NCI-H187 treated with DMSO at 0.1 percent for 48 hours (cell line): Measurements from ENCODE around the gene OR5K1.

Experiments
- DNase-seq: peaks from one replicate; lab custom pipeline; 2025; lab: John Stamatoyannopoulos, UW

Gene OR5K1

DNA sequence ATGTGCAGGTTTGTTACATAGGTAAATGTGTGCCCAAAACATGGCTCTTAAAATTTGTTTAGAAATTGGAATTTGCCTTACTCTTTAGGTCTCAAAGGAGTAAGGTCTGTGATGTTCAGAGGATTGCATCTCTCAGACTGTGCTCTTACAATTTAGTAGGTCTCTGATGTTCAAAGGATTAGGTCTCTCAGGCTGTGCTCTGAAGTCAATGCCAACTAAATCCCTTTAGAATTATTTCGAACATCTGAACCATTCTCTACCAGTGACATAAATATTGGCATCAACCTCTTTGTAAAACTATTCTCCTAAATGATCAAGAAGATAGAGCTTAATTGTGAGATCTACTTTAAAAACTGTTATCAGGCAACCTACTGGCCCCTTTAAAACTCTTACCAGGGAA, at the start of gene OR5K1:
Gene OR5K1 (plus strand): TSS at position 301 of the 400 bp plus-strand sequence. CDS start 6,376 bp downstream, outside the sequence.
- DNase-seq = no peak

DNA sequence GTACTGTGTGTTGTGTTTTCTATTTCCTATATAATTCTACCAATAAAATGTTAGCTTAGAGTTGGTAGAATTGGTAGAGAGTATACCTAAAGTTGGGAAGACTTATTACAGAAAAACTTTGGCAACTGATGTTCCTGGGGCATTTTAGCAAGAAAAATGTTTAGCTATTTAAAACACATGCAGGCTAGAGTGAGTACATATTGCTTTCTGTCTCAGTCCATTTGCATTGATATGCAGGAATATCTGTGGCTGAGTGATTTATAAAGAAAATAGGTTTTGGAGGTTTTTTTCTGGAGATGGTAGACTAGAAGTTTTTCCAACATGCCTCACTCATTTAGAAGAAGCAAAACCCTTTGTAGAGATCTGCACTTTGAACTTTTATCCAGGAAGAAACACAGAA, 30.4 kb upstream of the OR5K1 start:
- no peak for DNase-seq

DNA sequence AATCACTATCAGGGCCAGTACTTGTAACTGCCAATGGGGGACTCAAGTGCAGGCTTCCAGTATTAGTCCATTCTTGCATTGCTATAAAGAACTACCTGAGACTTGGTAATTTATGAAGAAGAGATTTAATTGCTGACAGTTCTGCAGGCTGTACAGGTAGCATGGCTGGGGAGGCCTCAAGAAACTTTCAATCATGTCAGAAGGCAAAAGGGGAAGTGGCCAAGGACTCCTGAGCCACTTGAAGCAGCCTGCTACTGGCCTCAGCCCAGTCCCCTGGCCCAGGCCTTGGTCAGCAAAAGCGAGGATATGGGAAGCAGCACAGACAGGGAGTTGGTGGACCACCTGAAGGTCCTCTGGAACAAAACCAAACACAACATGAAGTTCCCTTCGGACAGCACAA, 29.2 kb upstream of the OR5K1 start:
- DNase-seq = no peak

DNA sequence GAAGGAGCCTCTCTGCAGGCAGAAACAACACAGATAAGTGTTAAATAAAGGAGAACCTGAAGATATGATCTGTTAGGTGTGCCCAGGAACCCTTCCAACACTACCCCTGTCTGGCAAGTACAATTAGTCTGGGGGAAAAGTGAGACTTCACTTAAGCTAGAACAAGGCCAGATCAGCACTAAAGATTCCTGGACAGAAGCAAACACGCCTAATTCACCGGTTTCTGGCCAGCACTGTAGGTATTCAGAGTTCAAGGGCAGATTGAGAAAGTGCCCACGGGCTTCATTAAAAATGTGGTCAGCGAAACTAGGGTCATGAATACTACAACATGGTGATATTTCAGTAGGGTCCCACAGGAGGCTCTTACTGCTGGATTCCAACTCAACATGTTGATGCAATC, 28.6 kb upstream of the OR5K1 start:
- DNase-seq = no peak

DNA sequence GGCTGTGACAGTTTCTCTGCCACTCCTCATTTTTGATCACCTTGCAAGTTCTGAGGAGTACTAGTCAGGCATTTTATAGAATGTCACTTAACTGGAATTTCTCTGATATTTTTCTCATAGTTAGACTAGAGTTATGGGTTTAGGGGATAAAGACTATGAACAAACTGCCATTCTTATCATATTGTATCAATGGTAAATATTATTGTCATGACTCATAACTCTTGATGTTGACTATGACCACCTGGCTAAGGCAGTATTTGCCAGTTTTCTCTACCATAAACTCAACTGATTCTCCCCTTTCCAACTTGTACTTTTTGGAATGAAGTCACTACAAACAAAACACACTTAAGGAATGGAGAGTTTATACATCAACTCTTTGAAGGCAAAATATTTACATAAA, 22.7 kb upstream of the OR5K1 start:
- no peak for DNase-seq

DNA sequence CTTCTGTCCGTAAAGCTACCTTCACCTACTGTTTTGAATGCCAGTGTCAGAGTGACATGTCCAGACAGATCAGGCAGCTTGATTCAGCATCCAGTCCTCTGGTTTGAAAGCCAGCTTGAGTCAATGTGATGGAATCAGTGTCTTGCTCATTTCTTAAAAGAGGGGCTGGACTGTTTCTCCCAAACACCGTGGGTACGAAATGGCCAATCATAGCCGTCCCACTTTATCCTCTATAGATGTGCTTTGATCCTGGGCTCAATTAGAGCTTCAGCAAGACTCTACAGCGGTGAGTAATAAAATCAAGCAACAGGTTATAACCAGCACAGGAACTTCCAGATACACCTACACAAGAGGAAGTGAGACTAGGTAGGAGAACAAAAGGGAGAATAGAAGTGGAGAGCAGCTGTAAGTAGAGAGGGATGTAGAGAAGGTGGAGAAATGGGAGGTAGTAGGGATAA, 17.0 kb upstream of the OR5K1 start:
- no peak for DNase-seq

DNA sequence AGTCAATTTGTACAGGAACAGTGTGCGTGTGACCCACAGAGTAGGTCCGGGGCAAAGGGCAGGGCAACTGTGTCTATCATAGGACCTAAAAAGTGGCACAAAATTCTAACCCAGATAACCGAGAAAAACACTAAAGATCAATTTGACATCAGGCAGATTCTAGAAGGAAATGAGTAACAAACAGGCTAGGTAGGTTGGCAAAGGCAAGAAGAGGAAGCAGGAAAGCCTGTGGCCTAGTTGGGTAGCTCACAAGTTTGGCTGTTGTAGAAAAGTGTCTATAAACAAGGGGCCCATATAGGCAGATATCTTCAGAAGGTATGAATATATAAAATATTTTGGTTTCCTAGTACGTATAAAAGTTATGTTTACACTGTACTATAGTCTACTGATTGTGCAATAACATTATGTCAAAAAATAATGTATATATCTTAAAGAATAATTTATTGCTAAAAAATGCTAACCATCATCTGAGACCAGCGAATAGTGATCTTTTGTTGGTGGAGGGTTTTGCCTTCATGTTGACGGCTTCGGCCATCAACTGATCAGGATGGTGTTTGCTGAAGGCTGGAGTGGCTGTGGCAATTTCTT, 13.3 kb upstream of the OR5K1 start:
- DNase-seq = no peak

DNA sequence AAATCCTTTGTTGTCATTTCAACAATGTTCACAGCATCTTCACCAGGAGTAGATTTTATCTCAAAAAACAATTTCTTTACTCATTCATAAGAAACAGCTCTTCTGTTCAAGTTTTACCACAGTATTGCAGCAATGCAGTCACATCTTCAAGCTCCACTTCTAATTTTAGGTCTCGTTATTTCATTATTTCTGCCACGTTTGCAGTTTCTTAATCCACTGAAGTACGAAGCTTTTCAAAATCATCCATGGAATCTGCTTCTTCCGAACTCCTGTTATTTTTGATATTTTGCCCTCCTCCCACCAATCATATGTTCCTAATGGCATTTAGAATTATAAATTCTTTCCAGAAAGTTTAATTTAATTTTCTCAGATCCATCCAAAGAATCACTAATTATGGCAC, 12.6 kb upstream of the OR5K1 start:
- DNase-seq = no peak

DNA sequence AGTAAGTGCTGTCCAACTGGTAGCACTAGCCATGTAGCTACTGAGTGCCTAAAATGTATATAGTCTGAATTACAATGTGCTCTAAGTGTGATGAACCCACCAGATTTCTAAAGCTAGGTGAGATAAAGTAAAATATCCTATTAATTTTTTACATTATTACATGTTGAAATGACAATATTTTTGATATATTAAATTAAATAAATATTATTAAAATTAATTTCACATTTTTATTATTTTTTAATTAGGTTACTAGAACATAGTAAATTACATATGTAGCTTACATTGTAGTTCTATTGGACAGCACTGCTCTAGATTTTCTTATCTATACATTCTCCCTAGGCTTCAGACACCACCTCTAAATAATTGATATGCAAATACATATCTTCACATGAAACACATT, 9.2 kb upstream of the OR5K1 start:
- DNase-seq = no peak

DNA sequence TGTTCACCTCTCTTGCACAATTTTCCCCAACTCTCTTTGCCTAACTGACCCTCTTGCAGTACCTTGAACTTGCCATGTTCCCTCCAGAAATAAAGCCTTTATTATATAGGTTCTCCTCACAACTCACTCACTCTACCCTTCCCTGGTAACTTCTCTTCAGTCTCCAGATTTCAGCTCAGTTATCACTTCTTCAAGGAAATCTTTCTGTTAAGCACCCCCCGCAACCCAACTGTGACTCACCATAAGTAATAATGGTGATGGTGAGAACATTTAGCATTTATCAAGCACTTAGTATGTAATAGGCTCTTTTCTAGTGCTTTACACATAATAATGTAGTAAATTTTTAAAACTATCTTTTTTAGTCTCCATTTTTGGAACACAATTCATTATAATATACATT, 8.1 kb upstream of the OR5K1 start:
- DNase-seq = no peak

DNA sequence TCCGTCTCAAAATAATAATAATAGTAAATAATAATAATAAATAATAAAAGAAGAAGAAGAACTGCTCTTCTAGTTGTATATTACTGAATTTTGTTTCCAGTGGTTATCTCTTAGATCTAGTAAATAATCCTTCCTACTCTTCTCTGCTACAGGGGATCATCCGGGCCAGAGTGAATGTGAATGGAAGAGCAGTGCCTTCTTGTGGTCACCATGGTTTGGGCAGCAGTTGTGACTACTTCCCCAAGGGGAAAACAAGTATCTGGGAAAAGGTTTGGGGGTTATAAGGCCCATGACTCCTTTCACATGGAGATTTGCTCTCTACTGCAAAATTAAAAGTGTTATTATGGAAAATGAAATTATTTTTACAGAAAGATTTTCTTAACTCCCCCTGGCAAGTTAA, 5.5 kb upstream of the OR5K1 start:
- DNase-seq = no peak

DNA sequence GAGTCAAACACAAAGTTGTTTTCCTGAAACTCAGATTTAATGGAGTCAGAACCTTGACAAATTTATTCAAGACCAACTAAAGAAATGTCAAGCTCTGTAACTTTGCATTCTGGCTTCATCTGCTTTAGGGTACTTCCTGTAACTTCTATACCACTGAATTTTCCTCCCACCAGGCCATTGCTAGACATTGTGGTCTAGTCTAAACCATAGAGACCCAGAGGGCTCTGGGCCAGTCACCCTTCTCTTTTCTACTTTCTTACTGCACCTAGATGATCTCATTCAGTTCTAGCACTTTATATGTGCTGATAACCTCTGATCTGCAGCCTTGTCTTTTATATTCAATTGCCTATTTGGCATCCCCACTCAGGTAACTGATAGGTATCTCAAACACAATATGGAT, 2.8 kb upstream of the OR5K1 start:
- DNase-seq = no peak

DNA sequence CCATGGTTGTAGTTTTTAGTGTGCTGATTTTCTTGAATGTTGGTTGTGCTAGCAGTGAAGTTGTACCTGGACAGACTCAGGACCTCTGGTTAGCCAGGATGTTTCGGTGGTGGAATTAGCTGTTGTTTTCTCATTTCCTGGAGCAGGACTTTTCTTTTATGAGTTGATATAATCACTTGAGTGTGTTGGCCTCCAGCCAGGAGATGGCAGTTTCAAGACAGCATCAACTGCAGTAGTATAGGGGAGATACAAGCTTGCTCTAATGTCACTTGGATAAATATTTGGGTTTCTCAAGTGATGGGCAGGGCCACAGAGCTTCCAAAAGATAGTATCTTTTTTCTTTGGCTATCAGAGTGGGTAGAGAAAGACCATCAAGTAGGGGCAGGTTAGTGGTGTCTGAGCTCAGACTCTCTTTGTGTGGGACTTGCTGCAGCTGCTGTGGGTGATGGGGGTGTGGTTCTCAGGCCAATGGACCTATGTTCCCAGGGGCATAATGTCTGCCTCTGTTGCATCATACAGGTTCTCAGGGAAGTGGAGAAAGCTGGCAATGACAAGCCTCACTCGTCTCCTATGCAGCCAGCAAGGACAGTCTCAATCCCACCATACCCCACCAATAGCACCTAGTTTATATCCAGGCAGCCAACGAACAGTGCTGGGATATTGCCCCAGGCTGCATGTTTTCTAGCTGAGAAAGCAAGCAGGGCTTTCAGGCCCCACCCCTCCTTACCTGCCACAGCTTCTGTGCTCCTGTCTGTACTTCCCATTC, 19.9 kb downstream of the OR5K1 start:
- no peak for DNase-seq

DNA sequence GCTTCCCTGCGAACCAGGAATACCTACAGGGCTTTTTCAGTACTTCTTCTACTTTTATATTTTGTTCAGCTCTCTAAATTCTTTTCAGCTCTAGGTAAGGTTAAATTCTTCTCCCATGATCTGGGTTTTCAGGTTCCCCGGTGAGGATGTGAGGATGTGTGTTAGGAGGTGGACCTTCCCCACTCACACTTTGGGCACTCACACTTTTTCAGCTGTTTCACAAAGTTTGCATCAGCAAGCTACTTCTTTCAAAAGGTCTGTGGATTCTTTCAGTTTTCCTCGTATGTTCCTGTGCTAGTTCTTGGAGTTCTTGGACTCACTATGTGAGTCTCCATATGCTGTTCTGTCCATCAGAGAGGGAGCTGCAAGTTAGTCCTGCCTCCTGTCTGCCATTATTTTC, 20.6 kb downstream of the OR5K1 start:
- DNase-seq = no peak

DNA sequence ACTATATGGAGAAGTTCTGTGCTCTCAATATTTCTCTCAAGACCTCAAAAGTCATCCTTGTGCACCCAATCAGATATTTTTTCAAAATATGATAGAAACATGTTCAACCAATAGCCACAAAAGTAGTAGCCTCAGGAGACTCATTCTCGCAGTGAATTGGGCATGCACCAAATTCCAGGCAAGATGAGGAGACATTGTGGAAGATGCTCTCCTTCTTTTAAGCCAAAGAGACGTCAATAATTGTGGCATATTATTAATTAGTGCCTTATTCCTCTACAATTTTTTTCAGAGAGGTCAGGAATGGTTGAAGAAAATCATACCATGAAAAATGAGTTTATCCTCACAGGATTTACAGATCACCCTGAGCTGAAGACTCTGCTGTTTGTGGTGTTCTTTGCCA, 34.4 kb downstream of the OR5K1 start, which contains the start of gene OR5K2:
Gene OR5K2 (plus strand): TSS at position 301 of the 400 bp plus-strand sequence. CDS start 0 bp downstream, at position 301.
- no peak for DNase-seq

DNA sequence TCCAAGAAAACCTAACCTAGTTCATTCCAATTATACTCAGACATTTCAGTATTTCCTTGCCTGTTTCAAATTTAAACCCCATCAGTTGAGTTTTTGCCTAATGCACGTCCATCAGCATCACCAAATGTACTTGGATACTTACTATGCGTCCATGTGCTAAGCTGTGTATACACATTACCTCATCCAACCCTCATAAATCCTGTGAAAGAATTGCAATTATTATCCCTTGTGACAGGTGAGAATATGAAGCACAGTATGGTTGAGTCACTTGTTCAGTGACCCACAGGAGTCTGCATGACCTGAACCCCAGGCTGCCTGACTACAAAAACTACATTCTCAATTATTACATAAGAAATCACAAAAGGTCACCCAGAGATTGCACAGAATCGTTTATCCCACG, 37.0 kb downstream of the OR5K1 start:
- DNase-seq = no peak

DNA sequence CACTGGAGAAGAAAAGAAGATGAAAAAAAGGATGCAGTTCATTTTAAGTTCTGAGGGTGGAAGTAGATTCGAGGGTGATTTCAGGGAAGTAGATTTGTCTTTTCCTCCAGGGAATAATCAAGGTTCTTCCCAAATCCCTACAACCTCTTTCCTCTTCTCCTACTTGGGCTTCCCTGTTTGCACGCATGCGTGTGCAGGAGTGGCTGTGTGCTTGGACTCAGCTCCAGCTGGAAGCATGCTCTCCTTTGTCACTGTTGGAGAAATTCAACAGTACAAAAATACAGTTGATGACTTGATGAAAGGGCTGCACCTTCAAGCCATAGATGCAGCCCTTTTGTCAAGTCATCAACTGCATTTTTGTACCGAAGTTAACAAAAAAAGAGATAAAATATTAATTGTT, 38.3 kb downstream of the OR5K1 start:
- no peak for DNase-seq

DNA sequence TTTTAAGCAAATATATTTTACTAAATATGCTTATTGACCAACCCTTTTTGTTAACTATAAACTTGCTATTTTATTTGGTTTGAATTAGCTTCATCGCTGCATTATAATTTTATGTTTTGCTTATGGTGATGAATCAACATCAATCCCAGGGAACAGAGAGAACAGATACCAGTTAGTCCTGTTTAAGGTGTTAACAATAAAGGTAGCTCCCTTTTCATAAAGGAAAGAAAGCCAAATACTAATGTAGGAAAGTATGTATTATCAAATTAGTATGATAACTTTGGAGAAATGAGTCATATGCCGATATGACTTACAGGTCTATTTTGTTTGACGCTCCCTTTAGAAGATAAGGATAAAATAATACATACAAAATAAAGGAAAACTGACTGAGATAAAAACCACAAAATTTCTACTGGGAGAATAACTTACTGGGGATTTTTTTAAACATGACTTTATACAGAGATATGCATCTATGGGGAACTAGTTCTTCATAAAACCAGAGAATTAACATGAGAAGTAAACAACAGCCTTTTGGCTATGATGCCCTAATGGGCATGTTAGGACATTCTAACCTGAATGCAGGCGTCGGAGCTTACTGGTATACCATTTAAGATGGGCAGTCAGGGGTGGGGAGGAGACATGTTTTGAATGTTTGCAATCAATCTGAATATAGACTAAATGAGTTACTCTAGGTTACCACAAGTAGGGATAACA, 39.0 kb downstream of the OR5K1 start:
- no peak for DNase-seq

DNA sequence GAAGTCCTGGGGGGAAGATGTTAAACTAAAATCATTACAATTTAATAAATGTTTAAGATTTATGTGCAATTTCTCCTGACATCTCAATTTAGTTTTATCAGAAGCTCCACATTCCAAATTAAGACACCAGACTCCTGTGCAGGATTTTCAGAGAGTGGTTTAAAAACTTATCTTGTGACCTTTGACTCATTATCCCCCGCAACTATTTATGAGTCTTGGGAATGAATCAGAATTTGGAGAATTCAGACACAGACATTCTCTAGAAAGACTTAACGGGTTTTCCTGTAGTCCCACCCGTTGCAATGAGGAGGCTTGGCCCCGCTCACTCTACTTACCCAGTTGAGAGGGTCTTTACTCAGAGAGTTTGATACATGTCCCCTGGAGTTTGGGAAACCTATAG, 41.5 kb downstream of the OR5K1 start:
- no peak for DNase-seq

DNA sequence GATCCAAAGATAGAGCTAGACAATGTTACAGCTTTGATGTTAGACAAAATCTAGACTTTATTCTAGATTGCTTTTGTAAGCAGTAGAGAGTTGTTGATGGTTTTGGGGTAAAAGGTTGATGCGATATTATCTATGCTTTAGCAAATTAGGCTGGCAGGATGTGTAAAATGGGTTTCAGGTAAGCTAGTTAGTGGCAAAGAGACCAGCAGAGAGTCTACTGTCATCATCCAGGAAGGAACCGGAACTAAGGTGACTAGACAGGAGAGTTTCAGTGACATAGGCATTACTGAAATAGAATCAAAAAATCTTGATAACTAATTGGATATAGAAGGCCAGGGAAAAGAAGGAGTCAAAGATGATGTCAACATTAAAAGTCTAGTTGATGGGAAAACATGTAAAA, 45.6 kb downstream of the OR5K1 start:
- no peak for DNase-seq

DNA sequence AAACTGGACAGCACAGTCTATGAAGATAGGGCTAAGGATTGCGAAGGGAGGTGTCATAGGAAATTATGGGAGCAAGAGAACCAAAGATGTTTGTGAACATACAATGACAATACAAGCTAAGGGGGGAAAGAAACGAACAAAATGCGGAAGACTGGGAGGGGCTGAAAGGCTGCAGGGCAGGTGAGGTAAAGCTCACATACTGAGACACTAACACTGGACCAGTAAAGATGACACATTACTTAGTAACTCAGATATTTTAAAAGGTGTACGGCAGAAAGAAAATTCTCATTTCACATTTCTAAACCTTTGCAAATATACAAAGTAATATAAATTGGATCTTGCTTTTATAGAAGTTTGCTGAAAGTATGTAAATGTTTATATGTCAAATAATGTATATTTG, 49.6 kb downstream of the OR5K1 start:
- DNase-seq = no peak

DNA sequence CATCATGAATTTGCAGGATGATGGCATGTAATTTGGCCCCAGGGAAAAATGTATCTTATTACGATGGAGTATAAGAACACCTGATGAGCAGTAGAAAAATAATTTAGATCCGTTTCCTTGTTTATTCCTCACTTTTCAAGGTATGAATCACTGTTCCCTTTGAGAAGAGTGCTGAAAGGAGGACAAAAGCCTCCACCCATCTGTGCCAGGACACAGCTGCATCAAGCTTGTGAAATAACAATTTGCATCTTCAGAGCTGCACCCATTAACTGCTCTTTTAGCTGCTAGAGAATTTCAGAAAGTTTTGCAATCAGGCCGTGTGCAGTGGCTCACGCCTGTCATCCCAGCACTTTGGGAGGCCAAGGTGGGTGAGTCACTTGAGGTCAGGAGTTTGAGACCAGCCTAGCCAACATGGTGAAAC, 50.1 kb downstream of the OR5K1 start:
- DNase-seq = no peak

DNA sequence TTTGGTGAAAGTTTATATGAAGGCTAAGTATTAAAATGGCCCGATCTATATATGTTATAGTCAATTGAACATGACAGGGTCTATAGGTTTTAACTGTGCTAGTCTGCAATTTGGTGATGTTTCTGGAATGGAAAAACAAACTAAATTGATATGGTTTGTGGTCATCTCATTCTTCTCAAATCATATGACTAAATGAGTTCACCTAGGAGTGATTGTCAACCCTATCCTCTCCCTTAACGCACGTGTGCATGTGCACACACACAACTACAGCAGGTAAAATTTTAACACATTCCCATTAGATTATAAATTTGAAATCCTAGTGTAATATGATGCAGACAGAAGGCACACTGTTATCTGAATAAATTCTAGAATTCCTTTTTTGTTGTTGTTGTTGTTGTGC, 50.7 kb downstream of the OR5K1 start:
- DNase-seq = no peak
